ENCODE results near the gene MAFG.

Gene MAFG

DNA sequence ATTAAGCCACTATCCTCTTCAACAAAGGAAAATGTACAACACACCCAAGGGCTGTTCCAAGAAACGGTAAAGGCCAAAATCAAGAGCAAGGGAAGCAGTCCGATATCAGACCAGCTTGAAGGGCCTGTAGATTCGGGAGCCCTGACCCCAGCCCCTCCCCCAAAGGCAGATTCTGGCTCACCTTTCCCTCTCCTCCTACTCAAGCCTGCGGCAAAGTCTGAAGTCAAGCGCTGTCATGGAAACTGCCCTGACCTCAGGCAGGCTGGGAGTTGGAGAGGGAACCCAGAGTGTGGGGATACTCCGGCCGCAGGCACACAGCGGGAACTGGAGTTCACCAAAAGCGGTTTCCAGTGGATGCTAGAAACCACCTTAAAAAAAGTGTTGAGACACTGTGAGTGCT lies 37.9 kb downstream of the MAFG start:
- no peak for DNase-seq

DNA sequence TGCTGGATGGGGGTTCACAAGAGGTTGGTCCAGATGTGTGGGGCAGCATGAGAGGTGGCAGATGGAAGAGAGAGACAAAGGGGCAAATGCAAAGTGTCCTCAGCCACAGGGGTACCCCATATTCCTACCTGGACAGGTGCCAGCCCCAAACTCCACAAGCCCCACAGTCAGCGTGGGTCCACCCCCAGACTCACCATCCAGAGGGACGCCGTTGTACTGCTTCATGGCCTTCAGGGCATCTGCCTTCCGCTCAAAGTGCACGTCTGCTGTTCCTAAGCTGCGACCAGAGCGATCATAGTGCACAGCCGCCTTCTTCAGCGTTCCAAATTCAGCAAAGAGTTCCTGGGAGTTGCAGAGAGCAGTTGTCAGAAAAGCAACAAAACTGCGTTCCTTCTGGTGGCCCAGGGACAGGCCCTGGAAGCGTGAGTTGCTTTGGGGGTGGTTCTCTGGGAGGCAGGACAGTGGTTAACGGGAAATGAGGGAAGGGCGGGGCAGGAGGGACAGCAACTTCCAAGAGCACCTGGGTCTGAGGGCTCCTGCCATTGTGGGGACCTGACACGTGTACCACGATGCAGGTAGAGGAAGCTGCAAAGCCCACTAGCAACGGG lies 38.4 kb downstream of the MAFG start:
- DNase-seq = no peak

DNA sequence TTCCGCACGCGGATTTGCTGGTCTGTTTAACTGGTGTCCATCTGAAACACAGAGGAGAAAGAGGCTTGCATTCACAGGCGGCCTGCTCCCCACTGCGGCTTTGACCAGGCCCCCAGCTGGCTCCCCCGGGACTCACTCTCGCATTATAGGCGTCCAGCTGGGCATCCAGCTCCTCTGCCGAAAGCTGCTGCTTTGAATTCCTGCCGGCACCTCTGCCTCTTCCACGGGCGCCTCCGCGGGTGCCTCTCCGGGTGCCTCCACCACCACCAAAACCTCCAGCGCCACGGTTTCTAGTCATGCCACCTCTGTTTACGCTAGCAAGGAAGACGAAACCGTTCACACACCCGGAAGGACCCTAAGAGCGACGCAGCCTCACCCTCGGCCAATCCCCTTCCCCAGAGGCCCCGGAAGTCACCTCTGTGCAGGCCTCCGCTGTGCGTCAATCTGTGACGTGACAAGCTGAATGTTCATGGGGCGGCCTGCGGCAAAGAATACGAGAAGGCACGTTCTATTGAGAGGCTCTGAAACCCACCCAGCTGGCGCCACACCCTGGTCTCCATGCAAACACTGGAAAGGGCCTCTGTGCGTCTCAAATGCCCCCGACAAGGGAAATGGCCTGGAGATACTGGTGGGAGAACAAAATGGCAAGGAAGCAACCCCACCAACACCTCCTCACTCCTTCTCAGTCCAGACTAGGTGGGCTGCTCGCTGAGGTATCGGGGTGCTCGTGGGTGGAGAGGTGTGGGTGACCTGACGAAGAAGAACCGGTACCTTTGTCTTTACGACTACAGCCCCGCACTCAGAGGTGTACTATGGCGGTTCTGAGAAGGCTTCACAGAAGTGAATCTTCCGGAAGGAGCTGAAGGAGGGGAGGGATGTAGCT lies 39.2 kb downstream of the MAFG start:
- no peak for DNase-seq

DNA sequence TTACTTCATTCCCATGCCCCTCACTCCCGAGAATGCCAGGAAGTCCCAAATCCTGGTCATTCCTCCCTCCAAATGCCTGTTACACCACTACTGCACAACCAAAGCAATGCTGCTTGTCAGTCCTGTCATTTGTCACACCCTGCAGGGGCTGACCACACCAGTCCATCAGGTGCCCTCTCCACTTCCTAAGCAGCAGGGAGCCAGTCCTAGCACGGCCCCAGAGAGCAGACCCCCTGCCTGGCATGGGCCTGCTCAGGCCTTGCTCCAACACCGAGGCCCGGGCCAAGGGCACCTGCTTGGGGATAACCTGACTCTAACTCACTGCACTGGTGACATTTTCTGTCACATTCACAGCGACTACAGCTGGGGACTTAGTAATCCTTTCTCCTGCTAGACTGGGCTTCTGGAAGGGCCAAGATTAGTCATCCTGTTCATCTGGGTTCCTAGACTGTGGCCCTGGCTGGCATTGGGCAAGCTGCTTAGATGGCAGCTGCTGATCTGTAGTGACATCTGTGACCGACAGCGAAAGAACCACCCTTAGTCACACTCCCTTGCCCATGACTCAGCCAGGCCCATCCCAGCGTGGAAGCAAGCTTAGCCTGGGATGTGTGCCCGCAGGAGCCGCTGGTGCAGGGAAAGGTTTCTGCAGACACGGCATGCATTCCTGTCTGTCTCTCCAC lies 41.5 kb downstream of the MAFG start:
- no peak for DNase-seq

DNA sequence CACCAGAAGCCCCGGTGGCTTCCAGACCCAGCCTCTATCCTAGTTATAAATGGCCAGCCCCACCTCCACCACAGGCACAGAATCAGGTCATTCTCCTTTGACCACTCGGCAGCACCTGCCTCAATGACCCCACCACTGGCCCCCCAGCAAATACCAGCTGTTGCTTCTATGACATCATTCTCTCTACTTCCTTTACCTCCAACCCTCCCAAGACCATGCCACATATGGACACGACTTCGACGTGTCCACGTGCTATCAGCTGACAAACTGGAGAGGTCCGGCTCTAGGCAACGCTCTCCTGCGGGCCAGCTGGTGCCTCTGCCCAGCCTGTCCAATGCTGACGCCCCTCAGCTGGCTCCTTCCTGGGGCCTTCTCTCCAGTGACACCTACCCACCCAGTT lies 42.1 kb downstream of the MAFG start:
- DNase-seq = no peak

DNA sequence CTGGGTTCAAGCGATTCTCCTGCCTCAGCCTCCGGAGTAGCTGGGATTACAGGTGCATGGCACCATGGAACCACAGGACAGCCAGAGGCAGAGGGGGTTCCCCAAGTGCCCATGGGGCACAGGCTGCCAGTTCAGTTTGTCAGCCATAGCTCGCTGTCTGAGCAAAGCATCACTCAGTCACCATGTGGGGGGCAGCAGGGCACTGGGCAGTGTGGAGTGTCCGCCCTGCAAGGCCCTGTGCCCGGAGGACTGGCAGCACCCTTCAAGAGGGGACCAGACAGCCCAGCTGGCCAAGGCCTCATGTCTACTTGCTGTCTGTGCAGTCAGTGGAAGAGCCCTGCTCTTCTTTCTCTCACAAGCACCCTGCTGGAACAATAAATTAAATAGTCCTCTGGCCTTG lies 42.6 kb downstream of the MAFG start:
- DNase-seq = no peak

DNA sequence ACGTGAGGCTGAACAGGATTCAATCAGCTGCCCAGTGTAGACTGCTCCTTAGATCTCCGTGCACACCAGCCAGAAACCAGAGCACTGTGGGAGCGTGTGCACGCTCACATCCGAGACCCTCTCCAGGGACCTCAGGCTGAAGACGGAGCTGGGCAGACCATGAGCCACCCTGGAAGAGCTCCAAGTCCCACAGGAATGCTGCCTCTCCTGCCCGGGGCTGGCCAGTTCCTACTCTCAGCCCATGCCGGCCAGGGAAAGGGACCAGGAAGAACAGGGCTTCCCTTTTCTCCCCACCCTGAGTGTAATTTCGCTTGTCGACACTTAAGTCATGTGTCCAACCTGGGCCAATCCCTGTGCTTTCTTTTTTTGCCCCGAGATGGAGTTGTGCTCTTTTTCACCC lies 43.0 kb downstream of the MAFG start:
- no peak for DNase-seq

- no peak for DNase-seq
Observed at GRCh38 chr17:81879121-81879520, 48.4 kb downstream of the MAFG start.

- no peak for DNase-seq
Observed at GRCh38 chr17:81878294-81878693, 49.2 kb downstream of the MAFG start.

DNA sequence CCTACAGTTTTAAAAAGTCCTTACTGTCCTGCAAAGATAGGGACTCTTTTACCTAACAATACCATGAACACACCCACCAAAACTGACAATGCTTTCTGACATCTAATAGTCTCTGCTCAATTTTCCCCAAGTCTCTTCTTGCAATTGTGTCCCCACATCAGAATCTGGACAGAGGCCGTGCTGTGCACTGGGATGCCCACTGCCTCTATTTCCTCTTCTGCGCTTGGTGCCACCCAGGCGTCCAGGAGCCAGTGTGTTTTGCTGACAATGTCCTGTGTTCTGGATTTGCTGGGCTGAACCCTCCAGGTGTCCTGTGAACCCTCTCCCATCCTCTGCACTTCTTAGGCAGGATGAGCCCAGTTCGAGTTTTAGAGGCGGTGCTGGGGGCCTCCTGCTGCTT lies 50.0 kb downstream of the MAFG start:
- no peak for DNase-seq

- DNase-seq = peak; percentile 96
Observed at GRCh38 chr17:81871387-81872230, 55.9 kb downstream of the MAFG start.

GRCh38 chr17:81870981-81871386 lies 56.6 kb downstream of the MAFG start, which contains the start of gene ARHGDIA:
Gene ARHGDIA, minus strand, starts transcription at chr17:81871337. Its CDS starts 1,407 bp downstream, at chr17:81869930.
- DNase-seq = no peak

DNA sequence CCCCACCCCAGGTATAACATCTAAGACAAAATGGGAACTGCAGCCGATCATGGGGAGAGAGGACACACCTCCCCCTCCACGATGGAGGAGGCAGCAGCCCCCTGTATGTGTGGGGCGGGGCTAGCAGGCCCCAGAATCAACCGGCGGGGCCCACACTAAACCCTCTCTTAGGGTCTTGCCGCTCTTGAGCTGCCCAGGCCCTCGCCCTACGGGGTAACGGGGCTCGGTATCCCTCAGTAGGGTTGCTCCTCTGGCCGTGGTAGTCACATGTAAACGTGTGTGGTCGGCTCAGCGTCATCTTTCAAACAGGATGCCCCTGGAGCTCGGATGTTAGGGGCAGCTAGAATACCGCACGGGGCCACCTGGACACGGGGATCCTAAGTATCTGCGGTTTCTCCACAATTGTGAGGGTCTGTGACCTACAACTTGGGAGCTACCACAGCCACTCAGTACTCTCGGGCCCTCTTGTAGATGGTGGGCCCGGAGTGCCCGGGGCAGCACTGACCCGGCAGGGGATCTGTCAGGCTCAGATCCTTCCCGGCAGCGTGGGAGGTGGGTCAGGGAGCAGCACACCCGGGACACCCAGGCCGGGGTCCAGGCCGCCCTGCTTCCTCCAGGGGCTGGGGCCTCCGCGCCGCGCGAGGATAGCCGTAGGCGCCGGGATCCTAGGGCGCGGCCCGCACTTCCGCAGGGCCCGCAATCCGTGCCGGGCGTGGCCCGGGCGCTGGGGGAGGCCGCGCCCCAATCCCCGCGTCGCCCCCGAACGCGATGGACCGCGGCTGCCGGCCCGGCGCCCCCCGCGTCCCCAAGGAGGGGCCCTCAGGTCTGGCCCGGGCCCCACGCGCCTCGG lies 57.2 kb downstream of the MAFG start:
- DNase-seq = peak; percentile 59

GRCh38 chr17:81869221-81870130 lies 58.1 kb downstream of the MAFG start:
- DNase-seq = peak; percentile 35

- DNase-seq = no peak
Observed at GRCh38 chr17:81868674-81869220, 58.8 kb downstream of the MAFG start.
